H1 (cell line): Measurements from ENCODE around the gene ELP6.

Source experiments
- ASH2L ChIP-seq: fragments of 200-600, 300-600 bp; sonication (generic); IDR thresholded peaks from one replicate; pipeline ENCODE4 v1.7.1; 2017; ENCODE audit warnings: low read length
- BACH1 ChIP-seq: IDR thresholded peaks from 2 replicates; pipeline ENCODE4 v1.6.1; 2012; ENCODE audit warnings: low read length, improper control_type of control experiment
- CREB1 ChIP-seq: IDR thresholded peaks from 2 replicates; pipeline ENCODE4 v1.6.1; 2012; ENCODE audit warnings: inconsistent platforms
- EP300 ChIP-seq, 2 experiments: IDR thresholded peaks; 1 replicate in 1 of 2; 2 replicates in 1 of 2; pipeline ENCODE4 v1.6.1; 2011 to 2012; ENCODE audit warnings: low read depth in 2 of 2, low read length in 2 of 2, mild to moderate bottlenecking in 2 of 2, borderline replicate concordance in 1 of 2, inconsistent platforms in 1 of 2, moderate library complexity in 1 of 2
- JUN ChIP-seq: IDR thresholded peaks from 2 replicates; pipeline ENCODE4 v1.6.1; 2011; ENCODE audit warnings: low read depth, mild to moderate bottlenecking, improper control_type of control experiment, low read length
- NANOG ChIP-seq: IDR thresholded peaks from 2 replicates; pipeline ENCODE4 v1.6.1; 2011; ENCODE audit warnings: low read length, low read depth, mild to moderate bottlenecking, inconsistent platforms; ENCODE audit not compliant: insufficient read depth, poor library complexity, severe bottlenecking
- PHF8 ChIP-seq: fragments of 200-600 bp; sonication (generic); conservative IDR thresholded peaks from 2 replicates; pipeline ENCODE4 v1.7.1; 2012; ENCODE audit warnings: low read depth, mild to moderate bottlenecking, inconsistent platforms, low read length, moderate library complexity
- POLR2A ChIP-seq, 2 experiments: IDR thresholded peaks; 1 replicate in 1 of 2; 2 replicates in 1 of 2; pipeline ENCODE4 v1.6.1; 2011; ENCODE audit warnings: low read depth in 2 of 2, low read length in 2 of 2, mild to moderate bottlenecking in 2 of 2; ENCODE audit errors: control extremely low read depth in 1 of 2
- POLR2AphosphoS5 ChIP-seq: IDR thresholded peaks from 2 replicates; pipeline ENCODE4 v1.6.1; 2011; ENCODE audit warnings: low read depth, low read length
- TAF1 ChIP-seq: IDR thresholded peaks from 2 replicates; pipeline ENCODE4 v1.6.1; 2011; ENCODE audit warnings: mild to moderate bottlenecking, low read depth, low read length
- TCF12 ChIP-seq: IDR thresholded peaks from 2 replicates; pipeline ENCODE4 v1.6.1; 2011; ENCODE audit warnings: low read depth, mild to moderate bottlenecking, low read length
- TF ChIP-seq, protein P1 (sequence below), 3 experiments: IDR thresholded peaks; 1 replicate in 2 of 3; 2 replicates in 1 of 3; pipeline versions ENCODE4 v1.5.1 to v1.6.1; 2011; ENCODE audit warnings: low read length in 3 of 3, mild to moderate bottlenecking in 3 of 3, inconsistent platforms in 2 of 3, low read depth in 1 of 3, moderate library complexity in 1 of 3; ENCODE audit not compliant: insufficient read depth in 1 of 3; ENCODE audit errors: control extremely low read depth in 1 of 3
- TF ChIP-seq, protein P2 (sequence below): IDR thresholded peaks from 2 replicates; pipeline ENCODE4 v1.6.1; 2012; ENCODE audit warnings: inconsistent platforms
- TF ChIP-seq, protein P3 (sequence below): IDR thresholded peaks from 2 replicates; pipeline ENCODE4 v1.6.1; 2012; ENCODE audit warnings: inconsistent platforms

DNA sequence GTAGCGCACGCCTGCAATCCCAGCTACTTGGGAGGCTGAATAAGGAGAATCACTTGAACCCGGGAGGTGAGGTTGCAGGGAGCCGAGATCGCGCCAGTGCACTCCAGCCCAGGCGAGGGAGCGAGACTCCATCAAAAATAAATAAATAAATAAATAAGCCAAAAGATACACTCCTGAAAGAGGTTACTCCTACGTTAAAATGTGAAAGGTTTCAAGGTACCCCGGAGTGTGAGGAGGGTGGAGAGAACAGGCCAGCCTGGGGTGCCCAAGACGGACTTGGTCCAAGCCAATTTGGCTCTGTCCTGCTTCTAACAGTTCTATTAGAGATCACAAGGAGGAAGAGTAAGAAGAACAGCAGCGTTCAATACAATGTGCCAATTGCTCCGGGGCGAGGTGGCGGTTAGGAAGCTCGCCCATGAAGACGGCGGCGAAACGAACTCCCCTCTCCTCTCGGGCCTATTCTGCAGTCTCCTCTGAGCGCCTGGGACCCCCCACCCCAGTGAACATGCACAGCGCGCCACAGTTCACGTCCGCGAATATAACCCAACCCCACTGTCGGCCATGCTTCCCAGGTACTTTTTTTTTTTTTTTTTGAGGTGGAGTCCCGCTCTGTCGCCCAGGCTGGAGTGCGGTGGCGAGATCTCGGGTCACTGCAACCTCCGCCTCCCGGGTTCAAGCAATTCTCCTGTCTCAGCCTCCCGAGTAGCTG, 942 bp downstream of the ELP6 start:
- TF ChIP-seq JUN (no peak), PHF8 (no peak), CREB1 (no peak), POLR2A (IDR thresholded peaks at IDR 0.05; ENCODE audit: control extremely low read depth in 1 of 2, low read depth in 2 of 2, low read length in 2 of 2) (peak in 1 of 2 experiments; percentile 38; a peak in 1 of 3 replicates), NANOG (no peak), EP300 (IDR thresholded peaks at IDR 0.05; ENCODE audit: borderline replicate concordance in 1 of 2, low read depth in 2 of 2, low read length in 2 of 2) (no peak), BACH1 (no peak), POLR2AphosphoS5 (no peak; the same call in 1 of the 2 replicates), TAF1 (no peak), TCF12 (no peak), ASH2L (no peak)
- TF ChIP-seq, protein P1, sequence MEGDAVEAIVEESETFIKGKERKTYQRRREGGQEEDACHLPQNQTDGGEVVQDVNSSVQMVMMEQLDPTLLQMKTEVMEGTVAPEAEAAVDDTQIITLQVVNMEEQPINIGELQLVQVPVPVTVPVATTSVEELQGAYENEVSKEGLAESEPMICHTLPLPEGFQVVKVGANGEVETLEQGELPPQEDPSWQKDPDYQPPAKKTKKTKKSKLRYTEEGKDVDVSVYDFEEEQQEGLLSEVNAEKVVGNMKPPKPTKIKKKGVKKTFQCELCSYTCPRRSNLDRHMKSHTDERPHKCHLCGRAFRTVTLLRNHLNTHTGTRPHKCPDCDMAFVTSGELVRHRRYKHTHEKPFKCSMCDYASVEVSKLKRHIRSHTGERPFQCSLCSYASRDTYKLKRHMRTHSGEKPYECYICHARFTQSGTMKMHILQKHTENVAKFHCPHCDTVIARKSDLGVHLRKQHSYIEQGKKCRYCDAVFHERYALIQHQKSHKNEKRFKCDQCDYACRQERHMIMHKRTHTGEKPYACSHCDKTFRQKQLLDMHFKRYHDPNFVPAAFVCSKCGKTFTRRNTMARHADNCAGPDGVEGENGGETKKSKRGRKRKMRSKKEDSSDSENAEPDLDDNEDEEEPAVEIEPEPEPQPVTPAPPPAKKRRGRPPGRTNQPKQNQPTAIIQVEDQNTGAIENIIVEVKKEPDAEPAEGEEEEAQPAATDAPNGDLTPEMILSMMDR (IDR thresholded peaks at IDR 0.05; ENCODE audit: control extremely low read depth in 1 of 3, insufficient read depth in 1 of 3, low read depth in 1 of 3, low read length in 3 of 3), result no peak
- TF ChIP-seq, protein P2, sequence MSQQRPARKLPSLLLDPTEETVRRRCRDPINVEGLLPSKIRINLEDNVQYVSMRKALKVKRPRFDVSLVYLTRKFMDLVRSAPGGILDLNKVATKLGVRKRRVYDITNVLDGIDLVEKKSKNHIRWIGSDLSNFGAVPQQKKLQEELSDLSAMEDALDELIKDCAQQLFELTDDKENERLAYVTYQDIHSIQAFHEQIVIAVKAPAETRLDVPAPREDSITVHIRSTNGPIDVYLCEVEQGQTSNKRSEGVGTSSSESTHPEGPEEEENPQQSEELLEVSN, result no peak
- TF ChIP-seq, protein P3, sequence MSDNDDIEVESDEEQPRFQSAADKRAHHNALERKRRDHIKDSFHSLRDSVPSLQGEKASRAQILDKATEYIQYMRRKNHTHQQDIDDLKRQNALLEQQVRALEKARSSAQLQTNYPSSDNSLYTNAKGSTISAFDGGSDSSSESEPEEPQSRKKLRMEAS, result no peak
